Uterus (tissue), 4 donors: ENCODE data around the gene ST6GALNAC4. TPM values are rescaled to one million over a fixed set of nuclear protein-coding genes. Genes with fewer than 3 reads are reported as not detected.

ENCODE experiments used
- DNase-seq, 2 donors: peaks; one replicate each; pipeline ENCODE4 v3.0.0-alpha.2; 2019 to 2020
- H3K27ac ChIP-seq, 2 donors: fragments of 200-600 bp; sonication (generic); 1 replicate in 1 of 2; 2 replicates in 1 of 2; pipeline ENCODE4 v1.5.1; 2016 to 2018
- H3K27me3 ChIP-seq, 2 donors: fragments of 200-600 bp; sonication (generic); one replicate each; pipeline ENCODE4 v1.5.1; 2018 to 2019; ENCODE audit warnings: control low read depth in 1 of 2
- H3K36me3 ChIP-seq, 2 donors: fragments of 200-600 bp; sonication (generic); one replicate each; pipeline ENCODE4 v1.5.1; 2019; ENCODE audit warnings: control low read depth in 1 of 2
- H3K4me1 ChIP-seq, 2 donors: fragments of 200-600 bp; sonication (generic); one replicate each; pipeline ENCODE4 v1.5.1; 2018 to 2019; ENCODE audit warnings: control low read depth in 1 of 2
- H3K4me3 ChIP-seq, 2 donors: fragments of 200-600 bp; sonication (generic); 1 replicate in 1 of 2; 2 replicates in 1 of 2; pipeline ENCODE4 v1.5.1; 2018 to 2019; ENCODE audit warnings: mild to moderate bottlenecking in 1 of 2
- H3K9me3 ChIP-seq, 2 donors: fragments of 200-600 bp; sonication (generic); one replicate each; pipeline ENCODE4 v1.5.1; 2019; ENCODE audit warnings: control low read depth in 1 of 2
- POLR2A ChIP-seq, 2 donors: fragments of 450-650 bp; IDR thresholded peaks; one replicate each; pipeline ENCODE4 v1.6.1; 2016; ENCODE audit warnings: antibody characterized with exemption in 2 of 2, mild to moderate bottlenecking in 1 of 2, moderate library complexity in 1 of 2
- intact Hi-C: fragments of 100-400 bp; cut with DNase I; formaldehyde crosslinking; loops from one replicate; pipeline ENCODE4 v1.15.1; 2023; ENCODE audit warnings: low total_unique reads
- total RNA-seq, 4 donors: library from RNA; depleted of rRNA in 3 of 4; stranded (reverse); fragments of >200 nt in 3 of 4; gene quantifications; one replicate each; pipeline versions ENCODE4 v1.1.0 to v1.2.4, GENCODE V29; 2014 to 2023
- TF ChIP-seq, protein P1 (sequence below), 4 experiments: fragments of 200-600 bp in 2 of 4; fragments of 450-650 bp in 2 of 4; sonication (generic) in 2 of 4; IDR thresholded peaks; one replicate each; pipeline ENCODE4 v1.5.1; 2016 to 2019; ENCODE audit warnings: antibody characterized with exemption in 4 of 4, mild to moderate bottlenecking in 2 of 4, moderate library complexity in 1 of 4
- donor health status: DM: yes; HTN: yes; CAD: no.

Gene ST6GALNAC4
- total RNA-seq, 4 donors from 2014 or later = 0.59 to 41.7 (median 20.7) TPM

DNA sequence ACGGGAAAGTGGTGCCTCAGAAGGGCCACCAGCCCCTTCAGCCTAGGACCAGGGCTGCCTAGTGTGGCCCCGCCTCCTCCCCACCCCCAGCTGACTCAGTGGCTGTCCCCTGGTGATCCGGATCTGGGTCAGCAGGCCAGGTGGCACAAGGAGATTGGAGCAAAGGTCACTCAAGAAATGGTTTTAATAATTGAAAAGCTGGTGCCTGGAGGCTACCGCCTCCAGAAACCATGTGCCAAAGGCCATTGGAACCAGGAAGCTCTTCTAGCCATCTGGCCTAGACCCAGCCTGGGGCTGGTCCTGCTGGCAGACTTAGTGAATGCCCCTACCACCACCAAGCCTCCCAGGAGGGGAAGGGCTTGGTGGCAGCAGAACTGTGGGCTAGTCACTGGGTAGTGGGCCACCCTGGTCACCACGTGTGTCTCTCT, 1.5 kb downstream of the ST6GALNAC4 start:
- H3K27me3 ChIP-seq = no peaks in the 10 kb centered on the region
- TF ChIP-seq, protein P1, sequence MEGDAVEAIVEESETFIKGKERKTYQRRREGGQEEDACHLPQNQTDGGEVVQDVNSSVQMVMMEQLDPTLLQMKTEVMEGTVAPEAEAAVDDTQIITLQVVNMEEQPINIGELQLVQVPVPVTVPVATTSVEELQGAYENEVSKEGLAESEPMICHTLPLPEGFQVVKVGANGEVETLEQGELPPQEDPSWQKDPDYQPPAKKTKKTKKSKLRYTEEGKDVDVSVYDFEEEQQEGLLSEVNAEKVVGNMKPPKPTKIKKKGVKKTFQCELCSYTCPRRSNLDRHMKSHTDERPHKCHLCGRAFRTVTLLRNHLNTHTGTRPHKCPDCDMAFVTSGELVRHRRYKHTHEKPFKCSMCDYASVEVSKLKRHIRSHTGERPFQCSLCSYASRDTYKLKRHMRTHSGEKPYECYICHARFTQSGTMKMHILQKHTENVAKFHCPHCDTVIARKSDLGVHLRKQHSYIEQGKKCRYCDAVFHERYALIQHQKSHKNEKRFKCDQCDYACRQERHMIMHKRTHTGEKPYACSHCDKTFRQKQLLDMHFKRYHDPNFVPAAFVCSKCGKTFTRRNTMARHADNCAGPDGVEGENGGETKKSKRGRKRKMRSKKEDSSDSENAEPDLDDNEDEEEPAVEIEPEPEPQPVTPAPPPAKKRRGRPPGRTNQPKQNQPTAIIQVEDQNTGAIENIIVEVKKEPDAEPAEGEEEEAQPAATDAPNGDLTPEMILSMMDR (IDR thresholded peaks at IDR 0.05) = no peak
- TF ChIP-seq POLR2A (IDR thresholded peaks at IDR 0.05) = no peak
- intact Hi-C loops = no loop called here
- H3K4me1 ChIP-seq = peaks cover 0 to 4% of the 10 kb centered on the region in 2 donors
- no peak for DNase-seq
- no peaks in the 10 kb centered on the region for H3K9me3 ChIP-seq
- peak overlapping the region; percentile 11 to 70 for H3K27ac ChIP-seq
- H3K4me3 ChIP-seq = peak overlapping the region in 1 of 2 donors; percentile 58
- H3K36me3 ChIP-seq = no peaks in the 10 kb centered on the region

DNA sequence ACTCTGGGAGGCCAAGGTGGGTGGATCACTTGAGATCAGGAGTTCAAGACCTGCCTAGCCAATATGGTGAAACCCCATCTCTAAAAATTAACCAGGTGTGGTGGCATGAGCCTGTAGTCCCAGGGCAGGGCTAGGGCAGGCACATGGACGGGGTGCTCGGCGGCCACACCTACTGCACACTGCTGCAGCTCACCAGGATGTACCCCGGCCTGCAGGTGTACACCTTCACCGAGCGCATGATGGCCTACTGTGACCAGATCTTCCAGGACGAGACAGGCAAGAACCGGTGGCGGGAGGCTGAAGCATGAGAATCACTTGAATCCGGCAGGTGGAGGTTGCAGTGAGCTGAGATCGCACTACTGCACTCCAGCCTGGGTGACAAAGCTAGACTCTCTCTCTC, 3.2 kb downstream of the ST6GALNAC4 start:
- intact Hi-C loops = no loop called here
- TF ChIP-seq, protein P1 (IDR thresholded peaks at IDR 0.05) = no peak
- no peak for TF ChIP-seq POLR2A (IDR thresholded peaks at IDR 0.05)
- Histone ChIP-seq H3K4me3 (no peak overlapping the region), H3K27me3 (no peaks in the 10 kb centered on the region), H3K36me3 (no peaks in the 10 kb centered on the region), H3K27ac (no peak overlapping the region), H3K4me1 (peaks cover 0 to 4% of the 10 kb centered on the region in 2 donors), H3K9me3 (no peaks in the 10 kb centered on the region)
- no peak for DNase-seq

DNA sequence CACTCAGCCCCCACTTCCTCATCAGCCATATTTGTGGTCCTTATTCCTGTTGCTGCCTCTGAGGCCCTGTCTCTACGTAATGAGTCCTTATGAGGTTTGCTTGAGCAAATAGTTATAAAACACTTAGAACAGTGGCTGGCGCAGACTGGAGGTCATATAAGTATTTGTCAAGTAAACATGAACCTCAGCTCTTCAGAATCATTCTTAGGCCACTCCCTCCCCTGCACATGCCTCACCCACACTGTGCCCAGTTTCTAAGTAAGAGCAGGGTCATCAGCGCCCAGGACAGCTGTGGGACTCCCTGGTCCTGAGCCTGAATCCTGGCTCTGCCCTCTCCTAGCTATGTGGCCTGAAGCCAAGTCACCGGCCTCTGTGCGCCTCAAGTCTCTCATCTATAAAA, 4.0 kb downstream of the ST6GALNAC4 start:
- DNase-seq = no peak
- no peaks in the 10 kb centered on the region for H3K36me3 ChIP-seq
- no peak overlapping the region for H3K27ac ChIP-seq
- intact Hi-C loops = no loop called here
- no peaks in the 10 kb centered on the region for H3K27me3 ChIP-seq
- TF ChIP-seq POLR2A (IDR thresholded peaks at IDR 0.05) = no peak
- TF ChIP-seq, protein P1 (IDR thresholded peaks at IDR 0.05) = no peak
- H3K9me3 ChIP-seq = no peaks in the 10 kb centered on the region
- no peak overlapping the region for H3K4me3 ChIP-seq
- H3K4me1 ChIP-seq = peaks cover 0 to 4% of the 10 kb centered on the region in 2 donors

DNA sequence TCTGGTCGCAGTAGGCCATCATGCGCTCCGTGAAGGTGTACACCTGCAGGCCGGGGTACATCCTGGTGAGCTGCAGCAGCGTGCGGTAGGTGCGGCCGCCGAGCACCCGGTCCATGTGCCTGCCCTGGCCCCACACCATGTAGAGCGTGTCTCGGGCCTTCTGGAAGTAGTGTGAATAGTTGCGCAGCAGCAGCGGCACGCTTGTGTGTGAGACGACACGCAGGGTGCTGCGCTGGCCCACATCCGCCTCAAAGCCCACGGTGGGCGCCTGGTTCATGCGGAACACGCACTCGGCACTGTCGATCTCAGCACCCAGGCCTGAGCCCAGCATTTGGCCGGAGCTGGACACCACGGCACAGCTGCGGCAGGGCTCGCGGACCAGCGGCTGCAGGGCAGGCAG, 4.5 kb downstream of the ST6GALNAC4 start:
- no peak for DNase-seq
- TF ChIP-seq POLR2A (IDR thresholded peaks at IDR 0.05) = no peak
- TF ChIP-seq, protein P1 (IDR thresholded peaks at IDR 0.05) = no peak
- intact Hi-C loops = no loop called here
- Histone ChIP-seq H3K27me3 (no peaks in the 10 kb centered on the region), H3K4me3 (no peak overlapping the region), H3K9me3 (no peaks in the 10 kb centered on the region), H3K27ac (no peak overlapping the region), H3K36me3 (no peaks in the 10 kb centered on the region), H3K4me1 (peaks cover under 1% of the 10 kb centered on the region in 2 donors)

DNA sequence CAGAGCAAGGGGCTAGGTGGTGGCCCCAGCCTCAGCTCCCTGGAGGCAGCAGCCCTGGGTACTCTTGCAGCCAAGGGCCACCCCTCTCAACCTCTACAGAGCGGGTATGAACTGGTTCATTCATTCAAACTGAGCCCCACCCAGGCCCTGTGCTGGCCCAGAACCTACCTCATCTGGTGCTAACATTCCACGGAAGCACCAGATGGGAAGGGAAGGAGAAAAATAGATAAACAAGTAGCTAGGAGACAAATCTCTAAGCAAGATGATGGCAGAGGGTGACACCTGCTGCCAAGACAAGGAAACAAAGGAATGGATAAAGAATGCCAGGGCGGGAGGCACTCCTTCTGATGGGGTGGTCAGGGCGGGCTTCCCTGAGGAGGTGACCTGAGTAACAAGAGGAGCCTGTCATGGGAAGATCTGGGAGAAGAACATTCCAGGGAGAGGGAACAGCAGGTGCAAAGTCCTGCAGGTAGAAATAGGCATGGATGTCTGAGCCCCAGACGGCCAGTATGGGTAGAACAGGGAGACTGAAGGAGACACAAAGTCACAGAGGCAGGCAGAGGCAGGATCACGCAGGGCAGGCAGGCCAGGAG, 6.1 kb downstream of the ST6GALNAC4 start:
- Histone ChIP-seq H3K27me3 (no peaks in the 10 kb centered on the region), H3K27ac (no peak overlapping the region), H3K36me3 (no peaks in the 10 kb centered on the region), H3K4me3 (no peak overlapping the region), H3K4me1 (peaks cover 0 to 7% of the 10 kb centered on the region in 2 donors), H3K9me3 (no peaks in the 10 kb centered on the region)
- TF ChIP-seq, protein P1 (IDR thresholded peaks at IDR 0.05) = no peak
- TF ChIP-seq POLR2A (IDR thresholded peaks at IDR 0.05) = no peak
- no peak for DNase-seq
- intact Hi-C loops = no loop called here
